Kidney (tissue), 14 donors: ENCODE results near the gene AKT1. TPM values are rescaled to one million over a fixed set of nuclear protein-coding genes. Genes with fewer than 3 reads are reported as not detected.

Source experiments
- DNase-seq, 5 donors: peaks; one replicate each; pipeline ENCODE4 v3.0.0-alpha.2; 2013 to 2020
- FAIRE-seq: peaks from 2 replicates; lab custom pipeline; 2012; peaks lifted over from hg19 to GRCh38; lab: Jason Lieb, UNC
- H3K27ac ChIP-seq, 2 donors: one replicate each; pipeline ENCODE4 v1.7.0; 2013; ENCODE audit warnings: low read depth in 2 of 2, low read length in 2 of 2, inconsistent platforms in 1 of 2
- H3K27me3 ChIP-seq: one replicate; pipeline ENCODE4 v1.7.1; 2013; ENCODE audit warnings: low read length, inconsistent platforms; ENCODE audit not compliant: control insufficient read depth, insufficient read depth
- H3K36me3 ChIP-seq, 3 donors: one replicate each; pipeline versions ENCODE4 v1.7.0 to v1.7.1; 2013; ENCODE audit warnings: low read length in 3 of 3, control low read depth in 1 of 3, inconsistent platforms in 1 of 3; ENCODE audit not compliant: insufficient read depth in 3 of 3, control insufficient read depth in 2 of 3
- H3K4me1 ChIP-seq, 3 donors: one replicate each; pipeline versions ENCODE4 v1.7.0 to v1.7.1; 2013; ENCODE audit warnings: low read length in 3 of 3, inconsistent platforms in 1 of 3, low read depth in 1 of 3; ENCODE audit not compliant: control insufficient read depth in 2 of 3, insufficient read depth in 2 of 3
- H3K4me3 ChIP-seq, 3 donors: one replicate each; pipeline versions ENCODE4 v1.7.0 to v1.8.1; 2013; ENCODE audit warnings: low read length in 3 of 3, control low read depth in 1 of 3, inconsistent platforms in 1 of 3
- H3K9ac ChIP-seq, 3 donors: one replicate each; pipeline versions ENCODE4 v1.7.0 to v1.7.1; 2013; ENCODE audit warnings: low read length in 3 of 3, control low read depth in 1 of 3, inconsistent platforms in 1 of 3
- H3K9me3 ChIP-seq, 3 donors: one replicate each; pipeline versions ENCODE4 v1.7.0 to v1.7.1; 2013; ENCODE audit warnings: low read length in 3 of 3, control low read depth in 1 of 3, inconsistent platforms in 1 of 3; ENCODE audit not compliant: control insufficient read depth in 2 of 3, insufficient read depth in 1 of 3
- intact Hi-C: fragments of 100-400 bp; cut with DNase I; formaldehyde crosslinking; loops from one replicate; pipeline ENCODE4 v1.11.1; 2022
- polyA plus RNA-seq: library from polyadenylated mRNA; stranded (reverse); fragments of 350-450 nt; fragmentation: Illumina TruSeq; extraction: RNeasy Lipid Tissue Mini Kit (QIAGEN cat#74804); gene quantifications from one replicate; pipeline ENCODE4 v1.2.3, GENCODE V29; 2014; ENCODE audit warnings: low read depth, low replicate concordance; ENCODE audit not compliant: insufficient read depth
- total RNA-seq: library from RNA; stranded (reverse); fragmentation: NEBNext Ultra II Directional; extraction: Animal tissue kit (Norgen Biotek cat#: 25700); gene quantifications from one replicate; pipeline ENCODE4 v1.2.1, GENCODE V29; 2021
- TF ChIP-seq, protein P1 (sequence below): IDR thresholded peaks from 3 replicates; pipeline ENCODE4 v1.5.1; 2012; ENCODE audit warnings: mild to moderate bottlenecking, moderate library complexity, borderline replicate concordance; ENCODE audit not compliant: insufficient read depth; ENCODE audit errors: extremely low read depth
- donor health status: control.
- donor health status: control.
- donor health status: control.
- donor health status: control.
- donor health status: control.
- donor health status: DM: yes; HTN: yes; CAD: no.
- donor health status: Normal renal cell carcinoma (clear cell type).

The AKT1 gene
- total and polyA plus RNA-seq, 2 donors from 2014 or later, result 70.6 to 125 TPM

DNA sequence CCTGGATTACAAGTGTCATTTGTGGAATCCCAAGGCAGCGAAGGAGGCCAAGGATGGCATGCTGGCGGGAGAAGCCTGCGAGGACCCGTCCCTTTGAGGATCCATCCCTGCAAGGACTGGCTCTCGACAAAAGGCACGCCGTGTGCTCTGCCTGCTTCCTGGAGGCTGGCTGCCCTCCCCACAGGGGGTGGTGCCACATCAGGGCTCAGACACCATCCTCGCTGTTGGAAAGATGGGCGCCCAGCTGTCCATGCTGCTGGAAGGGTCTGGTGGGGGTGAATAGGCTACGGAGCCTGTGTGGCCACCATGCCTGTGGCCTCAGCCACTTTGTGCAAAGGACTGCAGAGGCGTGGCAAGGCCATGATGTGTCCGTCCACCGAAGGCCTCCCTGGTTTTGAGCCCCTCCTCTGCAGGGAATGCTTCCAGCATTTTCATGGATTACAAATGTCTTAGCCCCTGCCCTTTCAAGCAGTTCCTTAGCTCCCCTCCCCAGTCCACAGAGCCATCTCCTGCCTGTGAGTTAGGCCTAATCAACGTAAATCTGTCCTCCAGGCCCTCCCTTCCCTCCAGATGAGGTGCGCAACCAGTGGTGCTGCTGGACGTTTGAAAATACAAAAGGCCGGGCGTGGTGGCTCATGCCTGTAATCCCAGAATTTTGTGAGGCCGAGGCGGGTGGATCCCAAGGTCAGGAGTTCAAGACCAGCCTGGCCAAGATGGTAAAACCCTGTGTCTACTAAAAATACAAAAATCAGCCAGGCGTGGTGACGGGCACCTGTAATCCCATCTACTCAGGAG lies 27.5 kb upstream of the AKT1 start:
- Histone ChIP-seq H3K36me3 (no peaks in the 10 kb centered on the region), H3K27ac (no peak overlapping the region), H3K9me3 (no peaks in the 10 kb centered on the region), H3K9ac (no peak overlapping the region), H3K4me1 (peaks cover 0 to 17% (median 0%) of the 10 kb centered on the region in 3 donors), H3K4me3 (no peak overlapping the region), H3K27me3 (no peaks in the 10 kb centered on the region)
- intact Hi-C loops, result loop anchor here (5.0 kb wide), 1 partner anchor 51 kb away; no protein-coding TSS in a partner anchor
- FAIRE-seq (no peak), DNase-seq (peak in 2 of 5 donors; percentile 35 to 43)
- TF ChIP-seq, protein P1, sequence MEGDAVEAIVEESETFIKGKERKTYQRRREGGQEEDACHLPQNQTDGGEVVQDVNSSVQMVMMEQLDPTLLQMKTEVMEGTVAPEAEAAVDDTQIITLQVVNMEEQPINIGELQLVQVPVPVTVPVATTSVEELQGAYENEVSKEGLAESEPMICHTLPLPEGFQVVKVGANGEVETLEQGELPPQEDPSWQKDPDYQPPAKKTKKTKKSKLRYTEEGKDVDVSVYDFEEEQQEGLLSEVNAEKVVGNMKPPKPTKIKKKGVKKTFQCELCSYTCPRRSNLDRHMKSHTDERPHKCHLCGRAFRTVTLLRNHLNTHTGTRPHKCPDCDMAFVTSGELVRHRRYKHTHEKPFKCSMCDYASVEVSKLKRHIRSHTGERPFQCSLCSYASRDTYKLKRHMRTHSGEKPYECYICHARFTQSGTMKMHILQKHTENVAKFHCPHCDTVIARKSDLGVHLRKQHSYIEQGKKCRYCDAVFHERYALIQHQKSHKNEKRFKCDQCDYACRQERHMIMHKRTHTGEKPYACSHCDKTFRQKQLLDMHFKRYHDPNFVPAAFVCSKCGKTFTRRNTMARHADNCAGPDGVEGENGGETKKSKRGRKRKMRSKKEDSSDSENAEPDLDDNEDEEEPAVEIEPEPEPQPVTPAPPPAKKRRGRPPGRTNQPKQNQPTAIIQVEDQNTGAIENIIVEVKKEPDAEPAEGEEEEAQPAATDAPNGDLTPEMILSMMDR, result no peak

DNA sequence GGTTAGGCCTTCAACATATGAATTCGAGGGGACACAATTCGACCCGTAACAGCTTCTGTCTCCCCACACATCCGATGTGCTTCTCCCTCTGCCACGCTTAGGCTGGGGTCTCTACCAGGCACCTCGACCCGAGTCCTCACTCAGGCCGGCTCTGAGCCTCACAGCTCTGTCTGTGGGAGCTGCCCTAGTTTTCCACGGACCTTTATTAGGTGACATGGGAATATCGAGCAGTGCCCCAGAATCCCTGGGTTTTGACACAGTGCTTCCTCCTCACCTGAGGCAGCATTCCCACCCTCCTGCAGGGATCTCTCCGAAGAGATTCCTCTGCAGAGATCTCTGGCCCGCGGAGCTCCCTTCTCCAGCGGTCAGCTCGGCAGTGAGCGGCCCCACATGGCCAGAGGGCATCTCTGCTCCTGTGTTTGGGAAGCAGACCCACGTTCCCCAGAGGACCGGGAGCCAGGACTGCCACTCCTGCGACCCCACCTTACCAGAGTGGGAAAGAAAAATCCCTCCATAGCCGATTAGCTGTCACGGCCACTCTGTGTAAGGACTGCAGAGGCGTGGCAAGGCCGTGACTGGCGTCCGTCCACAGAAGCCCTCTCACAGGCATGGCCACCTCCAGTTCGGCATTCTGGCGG lies 26.5 kb upstream of the AKT1 start:
- no peak overlapping the region for H3K4me3 ChIP-seq
- TF ChIP-seq, protein P1, result no peak
- DNase-seq (peak in 1 of 5 donors; percentile 59), FAIRE-seq (no peak)
- no peaks in the 10 kb centered on the region for H3K9me3 ChIP-seq
- peaks cover 0 to 11% (median 0%) of the 10 kb centered on the region in 3 donors for H3K4me1 ChIP-seq
- intact Hi-C loops, result loop anchor here (5.0 kb wide), 1 partner anchor 50 kb away; no protein-coding TSS in a partner anchor
- H3K36me3 ChIP-seq, result no peaks in the 10 kb centered on the region
- H3K9ac ChIP-seq, result no peak overlapping the region
- no peaks in the 10 kb centered on the region for H3K27me3 ChIP-seq
- no peak overlapping the region for H3K27ac ChIP-seq

DNA sequence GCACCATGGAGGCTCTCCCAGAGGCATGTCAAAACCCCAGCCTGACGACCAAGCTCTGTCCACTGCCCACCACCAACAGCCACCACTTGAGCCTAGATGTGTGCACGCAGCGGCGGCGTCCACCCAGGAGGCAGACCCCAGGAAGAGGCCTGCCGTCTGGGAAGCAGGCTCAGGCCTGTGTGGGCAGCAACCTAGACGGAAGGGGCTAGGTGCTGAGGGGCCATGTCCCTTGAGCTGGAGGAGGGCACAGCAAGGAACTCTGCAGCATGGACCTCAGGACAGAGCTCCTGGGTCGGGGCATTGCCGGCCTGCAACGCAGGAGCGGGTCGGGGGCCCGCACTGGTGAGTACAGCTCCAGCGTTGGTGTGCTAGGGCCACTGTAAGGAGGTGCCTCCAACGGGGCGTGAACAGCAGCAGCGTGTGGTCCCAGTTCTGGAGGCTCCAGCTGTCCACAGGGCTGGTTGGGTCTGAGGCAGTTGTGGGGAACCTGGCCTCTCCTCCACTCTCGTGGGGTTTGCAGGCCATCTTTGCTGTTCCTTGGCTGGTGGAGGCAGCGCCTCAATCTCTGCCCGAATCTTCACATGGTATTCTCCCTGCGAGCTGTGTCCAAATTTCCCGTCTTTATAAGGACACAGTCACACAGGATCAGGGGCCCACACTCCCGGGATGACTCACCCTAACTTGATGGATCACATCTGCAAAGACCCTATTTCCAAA lies 25.8 kb upstream of the AKT1 start:
- H3K27me3 ChIP-seq, result no peaks in the 10 kb centered on the region
- intact Hi-C loops, result loop anchor here (5.0 kb wide), 1 partner anchor 49 kb away; no protein-coding TSS in a partner anchor
- H3K4me1 ChIP-seq, result peaks cover 0 to 14% (median 0%) of the 10 kb centered on the region in 3 donors
- no peak overlapping the region for H3K27ac ChIP-seq
- FAIRE-seq, result no peak
- H3K4me3 ChIP-seq, result no peak overlapping the region
- no peak overlapping the region for H3K9ac ChIP-seq
- no peaks in the 10 kb centered on the region for H3K36me3 ChIP-seq
- TF ChIP-seq, protein P1, result no peak
- no peaks in the 10 kb centered on the region for H3K9me3 ChIP-seq
- peak in 2 of 5 donors; percentile 54 to 73 for DNase-seq
